ENCODE measurements around the gene RPS25.

DNA sequence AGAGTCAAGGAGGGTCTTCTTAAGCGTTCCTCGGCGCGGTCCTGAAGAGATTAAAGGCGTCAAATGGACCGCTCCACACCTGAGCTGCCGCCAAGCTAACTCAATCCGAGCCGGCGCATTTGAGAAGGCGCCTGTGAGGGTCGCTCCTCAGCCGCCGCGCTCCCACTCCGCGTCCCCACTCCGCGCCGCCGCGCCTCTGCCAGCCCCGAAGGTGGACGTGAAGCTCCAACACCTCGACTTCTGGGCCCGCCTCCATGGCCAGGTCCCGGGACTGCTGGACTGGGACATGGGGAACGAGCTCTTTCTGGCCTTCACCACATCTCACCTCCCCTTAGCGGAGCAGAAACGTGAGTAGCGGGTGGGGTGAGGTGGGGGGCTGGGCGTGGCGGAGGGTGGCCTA, 46.5 kb downstream of the RPS25 start, which contains the start of gene FOXR1:
- TF ChIP-seq POLR2AphosphoS5 (IDR thresholded peaks at IDR 0.05; ENCODE audit: low read depth, low read length) = no peak
- TF ChIP-seq, protein P1, sequence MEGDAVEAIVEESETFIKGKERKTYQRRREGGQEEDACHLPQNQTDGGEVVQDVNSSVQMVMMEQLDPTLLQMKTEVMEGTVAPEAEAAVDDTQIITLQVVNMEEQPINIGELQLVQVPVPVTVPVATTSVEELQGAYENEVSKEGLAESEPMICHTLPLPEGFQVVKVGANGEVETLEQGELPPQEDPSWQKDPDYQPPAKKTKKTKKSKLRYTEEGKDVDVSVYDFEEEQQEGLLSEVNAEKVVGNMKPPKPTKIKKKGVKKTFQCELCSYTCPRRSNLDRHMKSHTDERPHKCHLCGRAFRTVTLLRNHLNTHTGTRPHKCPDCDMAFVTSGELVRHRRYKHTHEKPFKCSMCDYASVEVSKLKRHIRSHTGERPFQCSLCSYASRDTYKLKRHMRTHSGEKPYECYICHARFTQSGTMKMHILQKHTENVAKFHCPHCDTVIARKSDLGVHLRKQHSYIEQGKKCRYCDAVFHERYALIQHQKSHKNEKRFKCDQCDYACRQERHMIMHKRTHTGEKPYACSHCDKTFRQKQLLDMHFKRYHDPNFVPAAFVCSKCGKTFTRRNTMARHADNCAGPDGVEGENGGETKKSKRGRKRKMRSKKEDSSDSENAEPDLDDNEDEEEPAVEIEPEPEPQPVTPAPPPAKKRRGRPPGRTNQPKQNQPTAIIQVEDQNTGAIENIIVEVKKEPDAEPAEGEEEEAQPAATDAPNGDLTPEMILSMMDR (IDR thresholded peaks at IDR 0.05) = no peak

All from Panc1 (cell line).